Transverse colon (tissue), 4 donors: ENCODE measurements around the gene OR10H4. TPM values are rescaled to one million over a fixed set of nuclear protein-coding genes. Genes with fewer than 3 reads are reported as not detected.
"Not testable (repeated sequence)": the region's sequence is repeated elsewhere in the genome, so short reads cannot be mapped to it uniquely, and the experiment has no call there.

Experiments used
- DNase-seq: peaks from one replicate; pipeline ENCODE4 v3.0.0-alpha.2; 2019
- H3K27ac ChIP-seq, 4 donors: fragments of 200-600 bp; sonication (generic); 2 replicates each; pipeline ENCODE4 v1.5.1; 2016 to 2018; ENCODE audit warnings: inconsistent platforms in 4 of 4
- H3K27me3 ChIP-seq: fragments of 200-600 bp; sonication (generic); 2 replicates; pipeline ENCODE4 v1.5.1; 2017; ENCODE audit warnings: inconsistent platforms
- H3K36me3 ChIP-seq, 4 donors: fragments of 200-600 bp; sonication (generic); 2 replicates each; pipeline ENCODE4 v1.5.1; 2017 to 2019; ENCODE audit warnings: inconsistent platforms in 4 of 4
- H3K4me1 ChIP-seq, 4 donors: fragments of 200-600 bp; sonication (generic); 2 replicates each; pipeline ENCODE4 v1.5.1; 2017 to 2020; ENCODE audit warnings: inconsistent platforms in 4 of 4
- H3K4me3 ChIP-seq, 4 donors: fragments of 200-600 bp; sonication (generic); 1 replicate in 1 of 4; 2 replicates in 3 of 4; pipeline versions ENCODE4 v1.5.1 to v1.6.1; 2017 to 2019; ENCODE audit warnings: inconsistent platforms in 4 of 4
- H3K9me3 ChIP-seq, 2 donors: fragments of 200-600 bp; sonication (generic); 2 replicates each; pipeline ENCODE4 v1.5.1; 2017 to 2019; ENCODE audit warnings: inconsistent platforms in 2 of 2
- CTCF ChIP-seq, 5 experiments: fragments of 200-600 bp in 3 of 5; fragments of 450-650 bp in 2 of 5; sonication (generic) in 3 of 5; IDR thresholded peaks; 1 replicate in 2 of 5; 2 replicates in 3 of 5; pipeline ENCODE4 v1.5.1; 2016 to 2017; ENCODE audit warnings: antibody characterized with exemption in 5 of 5, inconsistent platforms in 3 of 5, mild to moderate bottlenecking in 2 of 5, moderate library complexity in 1 of 5
- EP300 ChIP-seq: sonication (generic); formaldehyde crosslinking; IDR thresholded peaks from one replicate; pipeline ENCODE4 v1.6.1; 2017; ENCODE audit warnings: antibody characterized with exemption, low read depth
- POLR2A ChIP-seq: fragments of 450-650 bp; IDR thresholded peaks from one replicate; pipeline ENCODE4 v1.6.1; 2016; ENCODE audit warnings: antibody characterized with exemption, mild to moderate bottlenecking, moderate library complexity
- POLR2AphosphoS5 ChIP-seq, 3 donors: sonication (generic); formaldehyde crosslinking; IDR thresholded peaks; one replicate each; pipeline ENCODE4 v1.6.1; 2016; ENCODE audit warnings: antibody characterized with exemption in 3 of 3
- WGBS, 2 donors: methylation state at CpG; one replicate each; pipeline ENCODE4 v1.1.5; 2018; ENCODE audit warnings: low coverage in 1 of 2; 5-methylcytosine and 5-hydroxymethylcytosine counted together
- in situ Hi-C, 4 donors: fragments of 200-750 bp; cut with MboI; loops; one replicate each; pipeline versions ENCODE4 v1.15.0 to v1.15.1; 2017; ENCODE audit warnings: low sequenced_read_pairs in 3 of 4, low pct_ligation_motif_present in 1 of 4, low pct_unique_long_range_greater_than_20kb in 1 of 4
- intact Hi-C: fragments of 100-400 bp; cut with DNase I; formaldehyde crosslinking; loops from one replicate; pipeline ENCODE4 v1.15.1; 2023; ENCODE audit warnings: low total_unique reads
- total RNA-seq, 4 donors: library from RNA; depleted of rRNA; stranded (reverse); fragments of >200 nt; gene quantifications; one replicate each; pipeline ENCODE4 v1.1.0, GENCODE V29; 2016

The OR10H4 gene
- total RNA-seq: not detected

DNA sequence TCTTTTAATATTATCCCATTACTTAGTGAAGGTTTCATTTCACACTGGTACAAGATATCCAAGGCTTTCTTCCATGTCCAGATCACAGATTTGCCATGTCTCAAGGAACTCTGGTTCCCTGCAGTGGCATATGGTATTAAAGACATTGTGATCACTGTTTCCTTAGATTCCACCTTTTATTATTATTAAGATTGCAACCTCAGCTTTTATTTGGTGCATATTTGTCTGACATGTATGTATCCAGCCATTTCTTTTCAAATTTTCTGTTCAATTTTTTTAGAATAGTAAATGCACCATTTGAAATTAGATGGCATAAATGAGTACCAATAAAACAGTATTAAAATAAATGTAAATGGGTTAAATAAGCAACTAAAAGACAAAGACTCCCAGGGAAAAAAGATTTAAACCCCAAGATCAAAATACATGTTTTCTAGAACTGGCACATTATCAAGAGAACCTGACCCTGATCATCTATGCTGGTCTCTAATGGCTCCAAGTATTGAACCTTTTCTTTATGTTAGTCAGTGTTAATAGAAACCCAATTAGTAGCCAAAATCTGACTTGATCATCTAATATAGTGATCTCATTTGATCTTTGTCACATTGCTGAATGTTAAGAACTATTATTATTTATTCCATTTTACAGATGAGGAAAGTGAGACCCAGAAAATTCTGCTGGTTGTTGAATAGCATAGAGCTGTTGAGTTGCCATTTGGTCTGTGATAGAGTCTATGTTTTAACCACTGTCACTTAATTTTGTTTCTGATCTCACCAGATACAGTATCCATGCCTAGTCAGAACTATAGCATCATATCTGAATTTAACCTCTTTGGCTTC lies at the start of gene OR10H4:
Gene OR10H4, plus strand, starts transcription at position 786 of the 836 bp plus-strand sequence. Its CDS starts 0 bp downstream, at position 786.
- Histone ChIP-seq H3K36me3 (no peaks in the 10 kb centered on the region), H3K27ac (no peak within 1 kb of the TSS), H3K4me3 (no peak within 1 kb of the TSS), H3K9me3 (peaks cover 13 to 18% of the 10 kb centered on the region in 2 donors), H3K27me3 (peaks cover 33% of the 10 kb centered on the region), H3K4me1 (no peaks in the 10 kb centered on the region)
- DNase-seq: no peak
- TF ChIP-seq EP300 (no peak), POLR2A (no peak), POLR2AphosphoS5 (IDR thresholded peaks at IDR 0.05) (no peak), CTCF (IDR thresholded peaks at IDR 0.05) (no peak)
- intact Hi-C loops (no loop called here), in situ Hi-C loops (no loop called here)

DNA sequence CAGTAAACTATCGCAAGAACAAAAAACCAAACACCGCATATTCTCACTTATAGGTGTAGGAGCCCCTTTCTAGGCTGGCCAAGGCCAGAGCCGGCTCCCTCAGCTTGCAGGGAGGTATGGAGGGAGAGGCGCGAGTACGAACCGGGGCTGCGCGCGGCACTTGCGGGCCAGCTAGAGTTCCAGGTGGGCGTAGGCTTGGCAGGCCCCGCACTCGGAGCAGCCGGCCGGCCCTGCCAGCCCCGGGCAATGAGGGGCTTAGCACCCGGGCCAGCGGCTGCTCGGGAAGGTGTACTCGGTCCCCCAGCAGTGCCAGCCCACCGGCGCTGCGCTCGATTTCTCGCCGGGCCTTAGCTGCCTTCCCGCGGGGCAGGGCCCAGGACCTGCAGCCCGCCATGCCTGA lies 49.2 kb upstream of the OR10H4 start:
- H3K9me3 ChIP-seq, DNase-seq, H3K36me3 ChIP-seq, in situ Hi-C loops, H3K4me1 ChIP-seq, intact Hi-C loops, H3K27ac ChIP-seq: not testable (repeated sequence)
- Histone ChIP-seq H3K4me3 (peak overlapping the region in 1 of 4 donors; percentile 11), H3K27me3 (peaks cover 16% of the 10 kb centered on the region)
- WGBS, 2 donors: 64 to 73% methylated on average over 2 to 24 of the region's 30 CpGs

DNA sequence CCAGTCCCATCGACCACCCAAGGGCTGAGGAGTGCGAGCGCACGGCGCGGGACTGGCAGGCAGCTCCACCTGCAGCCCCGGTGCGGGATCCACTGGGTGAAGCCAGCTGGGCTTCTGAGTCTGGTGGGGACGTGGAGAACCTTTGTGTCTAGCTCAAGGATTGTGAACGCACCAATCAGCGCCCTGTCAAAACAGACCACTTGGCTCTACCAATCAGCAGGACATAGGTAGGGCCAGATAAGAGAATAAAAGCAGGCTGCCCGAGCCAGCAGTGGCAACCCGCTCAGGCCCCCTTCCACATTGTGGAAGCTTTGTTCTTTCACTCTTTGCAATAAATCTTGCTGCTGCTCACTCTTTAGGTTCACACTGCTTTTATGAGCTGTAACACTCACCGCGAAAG lies 48.8 kb upstream of the OR10H4 start:
- H3K4me1 ChIP-seq, DNase-seq, H3K27ac ChIP-seq, intact Hi-C loops, in situ Hi-C loops, H3K4me3 ChIP-seq, H3K36me3 ChIP-seq, H3K9me3 ChIP-seq: not testable (repeated sequence)
- WGBS, 2 donors: 37% methylated on average over 15 of the region's 15 CpGs; no CpG with 5 or more reads in 1 of the 2 donors
- H3K27me3 ChIP-seq: peaks cover 21% of the 10 kb centered on the region

- no peak overlapping the region for H3K27ac ChIP-seq
- intact Hi-C loops: no loop called here
- DNase-seq: no peak
- H3K36me3 ChIP-seq: no peaks in the 10 kb centered on the region
- no peak for TF ChIP-seq EP300
- TF ChIP-seq POLR2A: no peak
- TF ChIP-seq CTCF (IDR thresholded peaks at IDR 0.05): no peak
- TF ChIP-seq POLR2AphosphoS5 (IDR thresholded peaks at IDR 0.05): no peak
- 65% methylated on average over 11 of the region's 11 CpGs; no CpG with 5 or more reads in 1 of the 2 donors for WGBS, 2 donors
- H3K27me3 ChIP-seq: peaks cover 26% of the 10 kb centered on the region
- H3K4me3 ChIP-seq: no peak overlapping the region
- in situ Hi-C loops: no loop called here
- H3K4me1 ChIP-seq: peaks cover 0 to 7% (median 0%) of the 10 kb centered on the region in 4 donors
- H3K9me3 ChIP-seq: no peaks in the 10 kb centered on the region
Measured at GRCh38 chr19:15900504-15900903, 48.3 kb upstream of the OR10H4 start.

- Histone ChIP-seq H3K4me1 (peaks cover 0 to 7% (median 0%) of the 10 kb centered on the region in 4 donors), H3K27ac (no peak overlapping the region), H3K27me3 (peaks cover 41% of the 10 kb centered on the region), H3K9me3 (no peaks in the 10 kb centered on the region), H3K36me3 (no peaks in the 10 kb centered on the region), H3K4me3 (no peak overlapping the region)
- DNase-seq: no peak
- intact Hi-C loops: no loop called here
- in situ Hi-C loops: no loop called here
- TF ChIP-seq POLR2AphosphoS5 (IDR thresholded peaks at IDR 0.05) (no peak), EP300 (no peak), POLR2A (no peak), CTCF (IDR thresholded peaks at IDR 0.05) (no peak)
- WGBS, 2 donors: 88 to 100% methylated on average over 3 to 11 of the region's 11 CpGs
Measured at GRCh38 chr19:15902254-15902653, 46.6 kb upstream of the OR10H4 start.

GRCh38 chr19:15902898-15903297 lies 45.9 kb upstream of the OR10H4 start:
- H3K9me3 ChIP-seq, H3K4me1 ChIP-seq, H3K4me3 ChIP-seq, DNase-seq, H3K27ac ChIP-seq, intact Hi-C loops, H3K36me3 ChIP-seq, in situ Hi-C loops: not testable (repeated sequence)
- H3K27me3 ChIP-seq: peaks cover 38% of the 10 kb centered on the region
- WGBS, 2 donors: 90% methylated on average over 27 of the region's 29 CpGs; no CpG with 5 or more reads in 1 of the 2 donors
